ENCODE measurements around the gene SFTPD.

The SFTPD gene

DNA sequence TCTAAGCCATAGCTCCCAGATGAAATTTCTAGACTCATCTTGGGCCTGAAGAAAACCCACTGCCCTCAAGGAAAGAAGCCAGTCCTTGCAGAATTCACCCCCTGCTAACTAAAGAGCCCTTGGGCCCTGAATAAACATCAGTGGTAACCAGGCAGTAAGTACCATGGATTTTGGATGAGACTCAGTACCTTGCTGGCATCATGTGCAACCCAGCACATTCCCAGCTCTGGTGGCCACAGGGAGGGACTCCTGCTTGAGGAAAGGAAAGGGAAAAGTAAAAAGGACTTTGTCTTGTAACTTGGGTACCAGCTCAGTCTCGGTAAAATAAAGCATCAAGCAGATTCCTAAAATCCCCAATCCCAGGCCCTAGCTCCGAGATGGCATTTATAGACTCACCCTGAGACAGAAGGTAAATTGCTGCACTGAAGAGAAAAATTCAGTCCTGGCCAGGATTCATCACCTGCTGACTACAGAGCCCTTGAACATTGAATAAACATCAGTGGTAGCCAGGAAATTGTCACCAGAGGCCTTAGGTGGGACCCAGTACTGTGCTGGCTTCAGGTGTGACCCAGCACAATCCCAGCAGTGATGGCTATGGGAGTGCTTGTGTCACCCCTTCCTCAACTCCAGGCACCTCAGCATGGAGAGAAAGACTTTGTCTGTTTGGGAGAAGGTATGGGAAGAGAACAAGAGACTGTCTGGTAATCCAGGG lies 31.2 kb upstream of the SFTPD start:
- WGBS, result 77% methylated on average over 2 of the region's 2 CpGs
- Histone ChIP-seq H3K4me1 (ENCODE audit: control insufficient read depth, insufficient read depth, low read depth, low read length) (peaks cover 9% of the 10 kb centered on the region), H3K4me3 (ENCODE audit: insufficient read depth in 1 of 2, low read depth in 1 of 2, low read length in 2 of 2) (no peak overlapping the region), H3K36me3 (ENCODE audit: control insufficient read depth in 1 of 2, insufficient read depth in 2 of 2, low read depth in 1 of 2, low read length in 2 of 2) (peaks cover 0 to 3% of the 10 kb centered on the region in 2 experiments), H3K9me3 (ENCODE audit: control insufficient read depth, low read length) (peaks cover 15% of the 10 kb centered on the region), H2AFZ (ENCODE audit: low read depth, low read length) (no peak overlapping the region), H3K18ac (ENCODE audit: low read depth in 1 of 2, low read length in 2 of 2) (no peak overlapping the region), H2BK120ac (ENCODE audit: low read depth, low read length) (no peak overlapping the region), H3K79me1 (replicated peaks; ENCODE audit: low read length, poor library complexity, severe bottlenecking) (no peaks in the 10 kb centered on the region), H3K23ac (ENCODE audit: low read length in 2 of 2) (no peak overlapping the region), H3K9ac (ENCODE audit: low read length) (no peak overlapping the region), H2BK15ac (ENCODE audit: low read depth, poor library complexity, severe bottlenecking) (no peak overlapping the region), H3K4me2 (ENCODE audit: low read length, poor library complexity, severe bottlenecking) (no peak overlapping the region), H3K27me3 (ENCODE audit: control insufficient read depth in 1 of 2, insufficient read depth in 1 of 2, low read length in 2 of 2) (peaks cover 16 to 43% of the 10 kb centered on the region in 2 experiments), H2BK5ac (ENCODE audit: low read depth, low read length, poor library complexity, severe bottlenecking) (no peak overlapping the region), H2BK12ac (ENCODE audit: low read length in 2 of 2) (no peak overlapping the region), H3K4ac (ENCODE audit: low read depth in 1 of 2, low read length in 2 of 2) (no peak overlapping the region), H3K27ac (ENCODE audit: low read length, poor library complexity, severe bottlenecking) (no peak overlapping the region), H2AK5ac (ENCODE audit: low read length, severe bottlenecking) (no peak overlapping the region), H4K91ac (ENCODE audit: low read length) (no peak overlapping the region), H3K14ac (ENCODE audit: low read length in 2 of 2) (no peak overlapping the region), H4K8ac (ENCODE audit: low read length) (no peak overlapping the region)
- DNase-seq, result no peak

DNA sequence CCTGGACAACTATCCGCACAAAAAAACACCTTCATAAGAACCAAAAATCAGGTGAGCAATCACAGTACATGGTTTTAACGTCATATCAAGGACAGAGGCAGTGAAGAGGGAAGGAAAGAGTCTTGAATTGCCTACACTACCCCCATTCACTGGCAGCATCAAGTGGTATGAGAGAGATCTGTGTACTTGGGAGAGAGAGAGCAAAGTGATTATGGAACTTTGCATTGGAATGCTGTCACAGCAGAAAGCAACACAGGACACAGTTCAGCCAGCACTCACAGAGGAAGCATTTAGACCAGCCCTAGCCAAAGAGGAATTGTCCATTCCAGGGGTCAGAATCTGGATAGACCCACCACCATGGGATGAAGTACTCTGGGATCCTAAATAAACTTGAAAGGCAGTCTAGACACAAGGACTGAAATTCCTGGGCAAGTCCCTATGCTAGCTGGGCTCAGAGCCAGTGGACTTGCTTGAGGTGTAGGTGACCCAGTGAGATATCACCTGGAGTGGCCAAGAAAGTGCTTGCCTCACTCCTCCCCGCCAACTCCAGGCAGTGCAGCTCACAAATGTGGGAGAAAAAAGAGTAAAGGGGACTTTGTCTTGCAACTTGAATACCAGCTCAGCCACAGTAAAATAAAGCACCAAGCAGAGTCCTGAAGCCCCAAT lies 30.5 kb upstream of the SFTPD start:
- 36% methylated on average over 2 of the region's 3 CpGs for WGBS
- no peak overlapping the region for H3K9ac ChIP-seq (ENCODE audit: low read length)
- DNase-seq, result no peak
- H2BK12ac ChIP-seq (ENCODE audit: low read length in 2 of 2), result no peak overlapping the region
- no peak overlapping the region for H3K4me2 ChIP-seq (ENCODE audit: low read length, poor library complexity, severe bottlenecking)
- H3K36me3 ChIP-seq (ENCODE audit: control insufficient read depth in 1 of 2, insufficient read depth in 2 of 2, low read depth in 1 of 2, low read length in 2 of 2), result peaks cover 0 to 3% of the 10 kb centered on the region in 2 experiments
- H3K79me1 ChIP-seq (replicated peaks; ENCODE audit: low read length, poor library complexity, severe bottlenecking), result no peaks in the 10 kb centered on the region
- H2BK5ac ChIP-seq (ENCODE audit: low read depth, low read length, poor library complexity, severe bottlenecking), result no peak overlapping the region
- H2AK5ac ChIP-seq (ENCODE audit: low read length, severe bottlenecking), result no peak overlapping the region
- no peak overlapping the region for H2BK120ac ChIP-seq (ENCODE audit: low read depth, low read length)
- H4K91ac ChIP-seq (ENCODE audit: low read length), result no peak overlapping the region
- peaks cover 15% of the 10 kb centered on the region for H3K9me3 ChIP-seq (ENCODE audit: control insufficient read depth, low read length)
- H3K4me3 ChIP-seq (ENCODE audit: insufficient read depth in 1 of 2, low read depth in 1 of 2, low read length in 2 of 2), result no peak overlapping the region
- peaks cover 9% of the 10 kb centered on the region for H3K4me1 ChIP-seq (ENCODE audit: control insufficient read depth, insufficient read depth, low read depth, low read length)
- no peak overlapping the region for H3K18ac ChIP-seq (ENCODE audit: low read depth in 1 of 2, low read length in 2 of 2)
- no peak overlapping the region for H2BK15ac ChIP-seq (ENCODE audit: low read depth, poor library complexity, severe bottlenecking)
- no peak overlapping the region for H3K27ac ChIP-seq (ENCODE audit: low read length, poor library complexity, severe bottlenecking)
- peaks cover 16 to 37% of the 10 kb centered on the region in 2 experiments for H3K27me3 ChIP-seq (ENCODE audit: control insufficient read depth in 1 of 2, insufficient read depth in 1 of 2, low read length in 2 of 2)
- H2AFZ ChIP-seq (ENCODE audit: low read depth, low read length), result no peak overlapping the region
- no peak overlapping the region for H3K14ac ChIP-seq (ENCODE audit: low read length in 2 of 2)
- no peak overlapping the region for H4K8ac ChIP-seq (ENCODE audit: low read length)
- H3K4ac ChIP-seq (ENCODE audit: low read depth in 1 of 2, low read length in 2 of 2), result no peak overlapping the region
- H3K23ac ChIP-seq (ENCODE audit: low read length in 2 of 2), result no peak overlapping the region

DNA sequence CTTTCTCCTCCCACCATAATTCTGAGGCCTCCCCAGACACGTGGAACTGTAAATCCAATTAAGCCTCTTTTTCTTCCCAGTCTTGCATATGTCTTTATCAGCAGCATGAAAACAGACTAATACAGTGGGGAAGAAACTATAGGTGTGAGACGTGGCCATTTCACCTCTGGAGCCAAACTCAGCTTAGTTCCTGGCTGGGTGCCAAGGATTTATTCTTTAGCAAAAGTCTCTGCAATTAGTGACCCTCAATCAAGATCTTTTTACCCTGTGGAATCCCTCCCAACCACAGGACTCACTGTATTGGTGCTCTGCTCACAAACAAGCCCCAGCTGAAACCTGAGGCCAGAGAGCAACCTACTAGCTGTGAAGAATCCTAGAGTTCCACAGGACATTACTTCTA lies 28.1 kb upstream of the SFTPD start:
- Histone ChIP-seq H4K8ac (ENCODE audit: low read length) (no peak overlapping the region), H3K4me1 (ENCODE audit: control insufficient read depth, insufficient read depth, low read depth, low read length) (peaks cover 3% of the 10 kb centered on the region), H2BK5ac (ENCODE audit: low read depth, low read length, poor library complexity, severe bottlenecking) (no peak overlapping the region), H3K79me1 (replicated peaks; ENCODE audit: low read length, poor library complexity, severe bottlenecking) (no peaks in the 10 kb centered on the region), H3K18ac (ENCODE audit: low read depth in 1 of 2, low read length in 2 of 2) (no peak overlapping the region), H3K14ac (ENCODE audit: low read length in 2 of 2) (no peak overlapping the region), H4K91ac (ENCODE audit: low read length) (no peak overlapping the region), H2BK120ac (ENCODE audit: low read depth, low read length) (no peak overlapping the region), H2BK12ac (ENCODE audit: low read length in 2 of 2) (no peak overlapping the region), H3K36me3 (ENCODE audit: control insufficient read depth in 1 of 2, insufficient read depth in 2 of 2, low read depth in 1 of 2, low read length in 2 of 2) (no peaks in the 10 kb centered on the region), H2AFZ (ENCODE audit: low read depth, low read length) (no peak overlapping the region), H3K9me3 (ENCODE audit: control insufficient read depth, low read length) (peaks cover 15% of the 10 kb centered on the region), H3K9ac (ENCODE audit: low read length) (no peak overlapping the region), H2BK15ac (ENCODE audit: low read depth, poor library complexity, severe bottlenecking) (no peak overlapping the region), H3K4me2 (ENCODE audit: low read length, poor library complexity, severe bottlenecking) (no peak overlapping the region), H3K27me3 (ENCODE audit: control insufficient read depth in 1 of 2, insufficient read depth in 1 of 2, low read length in 2 of 2) (peaks cover 16 to 18% of the 10 kb centered on the region in 2 experiments), H2AK5ac (ENCODE audit: low read length, severe bottlenecking) (no peak overlapping the region), H3K27ac (ENCODE audit: low read length, poor library complexity, severe bottlenecking) (no peak overlapping the region), H3K4me3 (ENCODE audit: insufficient read depth in 1 of 2, low read depth in 1 of 2, low read length in 2 of 2) (no peak overlapping the region), H3K23ac (ENCODE audit: low read length in 2 of 2) (no peak overlapping the region), H3K4ac (ENCODE audit: low read depth in 1 of 2, low read length in 2 of 2) (no peak overlapping the region)
- DNase-seq, result no peak
- WGBS, result 69% methylated on average over 2 of the region's 2 CpGs

DNA sequence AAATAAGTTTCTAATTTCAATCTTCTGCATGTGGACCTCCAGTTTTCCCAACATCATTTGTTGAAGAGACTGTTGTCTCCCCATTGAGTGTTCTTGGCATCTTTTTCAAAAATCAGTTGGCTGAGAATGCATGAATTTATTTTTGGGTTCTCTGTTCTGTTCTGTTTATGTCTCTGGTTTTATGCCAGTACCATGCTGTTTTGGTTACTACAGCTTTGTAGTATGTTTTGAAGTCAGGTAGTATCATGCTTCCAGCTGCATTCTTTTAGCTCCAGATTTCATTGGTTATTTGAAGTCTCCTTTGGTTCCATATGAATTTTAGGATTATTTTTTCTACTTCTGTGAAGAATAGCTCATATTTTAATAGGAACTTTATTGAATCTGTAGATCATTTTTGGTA lies 21.2 kb upstream of the SFTPD start:
- Histone ChIP-seq H2BK120ac (ENCODE audit: low read depth, low read length) (no peak overlapping the region), H3K4me1 (ENCODE audit: control insufficient read depth, insufficient read depth, low read depth, low read length) (no peaks in the 10 kb centered on the region), H4K8ac (ENCODE audit: low read length) (no peak overlapping the region), H3K36me3 (ENCODE audit: control insufficient read depth in 1 of 2, insufficient read depth in 2 of 2, low read depth in 1 of 2, low read length in 2 of 2) (no peaks in the 10 kb centered on the region), H2BK5ac (ENCODE audit: low read depth, low read length, poor library complexity, severe bottlenecking) (no peak overlapping the region), H3K9me3 (ENCODE audit: control insufficient read depth, low read length) (peaks cover 8% of the 10 kb centered on the region), H3K27ac (ENCODE audit: low read length, poor library complexity, severe bottlenecking) (no peak overlapping the region), H2BK12ac (ENCODE audit: low read length in 2 of 2) (no peak overlapping the region), H3K4me3 (ENCODE audit: insufficient read depth in 1 of 2, low read depth in 1 of 2, low read length in 2 of 2) (no peak overlapping the region), H3K18ac (ENCODE audit: low read depth in 1 of 2, low read length in 2 of 2) (no peak overlapping the region), H3K14ac (ENCODE audit: low read length in 2 of 2) (no peak overlapping the region), H3K27me3 (ENCODE audit: control insufficient read depth in 1 of 2, insufficient read depth in 1 of 2, low read length in 2 of 2) (no peaks in the 10 kb centered on the region), H2AFZ (ENCODE audit: low read depth, low read length) (no peak overlapping the region), H2AK5ac (ENCODE audit: low read length, severe bottlenecking) (no peak overlapping the region), H3K23ac (ENCODE audit: low read length in 2 of 2) (no peak overlapping the region), H2BK15ac (ENCODE audit: low read depth, poor library complexity, severe bottlenecking) (no peak overlapping the region), H3K9ac (ENCODE audit: low read length) (no peak overlapping the region), H3K4me2 (ENCODE audit: low read length, poor library complexity, severe bottlenecking) (no peak overlapping the region), H3K79me1 (replicated peaks; ENCODE audit: low read length, poor library complexity, severe bottlenecking) (no peaks in the 10 kb centered on the region), H3K4ac (ENCODE audit: low read depth in 1 of 2, low read length in 2 of 2) (no peak overlapping the region), H4K91ac (ENCODE audit: low read length) (no peak overlapping the region)
- DNase-seq, result no peak
